GM19452 (cell line): ENCODE results near the gene NOX5.

Experiments
- ATAC-seq: cut with Tn5 transposase; IDR thresholded peaks from one replicate; pipeline ENCODE4 v1.9.1; 2021; ENCODE audit not compliant: unreplicated experiment

Gene NOX5

GRCh38 chr15:68990231-68990991, 24.1 kb upstream of the NOX5 start:
- ATAC-seq, result no peak

DNA sequence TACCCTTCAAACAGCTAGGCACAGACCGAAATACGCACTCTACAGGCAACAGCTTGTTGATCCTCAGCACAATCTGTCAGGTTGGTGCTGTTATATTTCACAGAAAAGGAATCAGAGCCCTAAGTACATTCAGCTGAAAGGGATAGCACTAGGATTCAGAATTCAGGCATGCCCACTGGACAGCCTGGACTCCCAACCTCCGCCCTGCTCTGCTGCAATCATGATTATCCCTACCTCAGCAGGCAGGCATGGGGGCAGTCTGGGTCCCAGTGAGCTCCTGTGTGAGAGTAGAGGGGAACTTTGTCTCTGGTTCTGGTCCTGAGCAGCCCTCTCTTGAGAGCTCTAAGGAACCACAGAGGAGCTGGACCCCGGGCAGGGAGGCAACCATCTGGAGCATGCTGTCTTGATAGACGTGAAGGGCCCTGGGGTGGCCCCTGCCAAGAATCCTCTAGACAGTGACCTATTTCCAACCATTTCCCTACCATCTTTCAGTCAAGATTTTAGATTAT, 23.4 kb upstream of the NOX5 start:
- no peak for ATAC-seq

DNA sequence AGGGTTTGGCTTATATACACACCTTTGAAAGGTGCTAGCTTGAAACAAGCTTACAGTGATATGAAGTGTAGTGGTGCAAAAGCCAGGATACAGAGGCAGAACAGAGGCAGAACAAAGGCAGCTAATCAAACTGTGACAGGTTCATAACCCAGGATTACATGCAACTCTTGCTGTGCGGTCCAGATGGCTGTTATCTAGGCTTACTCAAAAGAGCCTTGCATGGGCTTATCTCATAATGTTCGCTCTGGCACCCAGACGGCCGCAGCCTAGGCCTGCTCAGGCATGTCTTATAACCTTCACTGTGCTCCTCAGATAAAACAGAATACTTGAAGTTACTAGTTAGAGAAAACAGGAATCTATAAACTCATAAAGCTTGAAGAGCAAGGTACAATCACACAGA, 22.8 kb upstream of the NOX5 start:
- ATAC-seq, result no peak

DNA sequence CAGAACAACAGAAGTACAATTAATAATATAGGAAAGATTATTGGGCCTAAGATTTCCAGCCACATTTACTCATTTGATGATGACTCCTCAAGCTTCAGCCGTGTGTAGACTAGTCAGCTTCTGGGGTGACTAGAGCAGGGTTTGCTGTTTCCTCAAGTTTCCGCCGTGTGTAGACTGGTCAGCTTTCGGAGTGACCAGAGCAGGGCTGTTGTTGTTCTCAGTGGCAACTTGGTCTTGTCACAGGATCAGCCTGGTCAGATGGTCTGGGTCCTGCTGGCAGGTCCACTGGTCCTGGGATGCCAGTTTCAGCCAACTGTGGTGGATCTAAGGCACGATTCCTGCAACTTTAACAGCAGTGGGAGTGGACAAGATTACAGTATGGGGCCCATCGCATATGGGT, 21.8 kb upstream of the NOX5 start:
- ATAC-seq, result no peak

- no peak for ATAC-seq
These were observed 21.2 kb upstream of the NOX5 start for GRCh38 chr15:68993276-68993675.

- no peak for ATAC-seq
These were observed 20.3 kb upstream of the NOX5 start for GRCh38 chr15:68994149-68994548.

DNA sequence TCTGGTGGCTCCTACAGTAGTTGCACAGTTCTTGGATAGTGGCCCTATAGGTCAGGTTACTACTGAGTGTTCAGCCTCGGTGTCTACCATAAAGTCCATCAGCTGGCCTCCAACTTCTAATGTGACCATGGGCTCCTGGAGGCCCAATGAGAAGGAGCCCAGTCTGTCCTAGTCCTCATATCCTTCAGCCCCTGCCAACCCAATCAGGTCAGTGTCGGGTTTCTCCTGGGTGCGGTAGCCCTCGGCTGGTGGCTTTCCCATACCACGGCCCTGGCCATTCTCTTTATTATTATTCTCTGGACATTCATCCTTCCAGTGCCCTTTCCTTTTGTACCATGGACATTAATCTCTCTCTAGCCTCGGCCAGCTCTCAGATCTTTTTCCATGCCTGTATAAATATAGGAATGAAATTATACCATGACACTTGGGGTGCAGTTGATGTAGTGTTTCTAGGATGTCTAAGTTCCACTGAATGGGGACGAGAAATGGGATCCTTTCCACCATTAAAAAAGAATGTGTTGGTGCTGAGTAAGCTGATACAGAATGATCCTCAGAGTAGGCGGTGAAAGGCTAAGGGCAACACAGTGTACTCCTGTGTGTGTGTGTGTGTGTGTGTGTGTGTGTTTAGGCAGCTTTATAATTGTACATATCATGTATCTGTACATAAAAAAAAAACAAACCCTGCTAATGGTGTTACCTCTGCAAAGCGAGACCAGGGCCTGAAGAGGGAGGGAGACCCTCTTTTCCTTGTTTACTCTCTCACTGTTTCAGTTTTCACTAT, 19.3 kb upstream of the NOX5 start:
- no peak for ATAC-seq

- ATAC-seq, result no peak
These were observed 17.4 kb upstream of the NOX5 start for GRCh38 chr15:68997050-68997449.

DNA sequence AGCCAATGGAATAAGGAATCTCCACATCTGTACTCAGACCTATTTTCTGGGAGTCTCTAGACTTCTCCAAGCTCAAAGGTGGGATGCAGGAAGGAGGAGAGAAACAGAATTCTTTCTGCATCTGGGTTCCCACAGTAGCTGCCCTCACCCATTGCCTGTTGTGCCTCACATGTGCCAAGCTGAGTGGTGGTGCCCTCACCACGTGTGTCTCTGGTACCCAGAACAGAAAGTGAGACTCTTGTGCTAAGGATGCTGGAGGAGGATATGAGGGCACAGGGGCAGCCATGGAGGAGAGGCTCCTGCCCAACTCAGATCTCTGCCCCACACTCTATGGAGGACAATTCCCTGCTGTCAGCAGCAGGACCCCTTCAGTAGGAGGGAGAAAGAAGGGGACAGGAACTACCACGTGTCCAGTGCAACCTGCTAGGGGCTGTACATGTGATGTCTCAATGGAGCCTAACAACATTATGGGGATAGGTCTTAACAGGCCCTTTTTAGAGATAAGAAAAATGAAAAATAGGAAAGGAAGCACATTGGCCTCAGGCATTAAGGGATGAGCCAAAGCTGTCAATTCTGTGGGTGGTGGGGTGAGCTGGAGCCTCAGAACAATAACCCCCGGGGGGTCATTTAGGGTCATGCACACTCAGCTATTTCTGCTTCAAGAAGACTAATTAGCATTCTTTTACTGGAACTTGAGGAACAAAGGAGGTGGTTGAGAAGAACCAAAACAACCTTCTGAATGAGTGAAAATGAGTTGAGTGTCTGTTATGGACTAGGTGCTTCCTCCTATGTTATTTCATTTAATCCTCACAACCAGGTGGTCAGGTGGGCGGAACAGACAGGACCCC, 16.3 kb upstream of the NOX5 start:
- no peak for ATAC-seq

DNA sequence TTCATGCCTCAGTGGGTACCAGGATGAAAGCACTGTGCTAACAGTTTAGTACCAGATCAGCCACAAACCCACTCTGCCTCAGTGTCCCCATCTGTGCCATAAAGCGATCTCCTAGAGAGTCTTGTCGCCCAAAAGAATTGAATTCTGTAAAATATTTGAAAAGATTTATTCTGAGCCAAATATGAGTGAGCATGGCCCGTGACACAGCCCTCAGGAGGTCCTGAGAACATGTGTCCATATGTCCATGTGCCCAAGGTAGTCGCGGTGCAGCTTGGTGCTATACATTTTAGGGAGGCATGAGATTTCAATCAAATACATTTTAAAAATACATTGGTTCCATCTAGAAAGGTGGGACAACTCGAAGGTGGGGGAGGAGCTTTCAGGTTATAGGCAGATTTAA, 15.4 kb upstream of the NOX5 start:
- no peak for ATAC-seq

DNA sequence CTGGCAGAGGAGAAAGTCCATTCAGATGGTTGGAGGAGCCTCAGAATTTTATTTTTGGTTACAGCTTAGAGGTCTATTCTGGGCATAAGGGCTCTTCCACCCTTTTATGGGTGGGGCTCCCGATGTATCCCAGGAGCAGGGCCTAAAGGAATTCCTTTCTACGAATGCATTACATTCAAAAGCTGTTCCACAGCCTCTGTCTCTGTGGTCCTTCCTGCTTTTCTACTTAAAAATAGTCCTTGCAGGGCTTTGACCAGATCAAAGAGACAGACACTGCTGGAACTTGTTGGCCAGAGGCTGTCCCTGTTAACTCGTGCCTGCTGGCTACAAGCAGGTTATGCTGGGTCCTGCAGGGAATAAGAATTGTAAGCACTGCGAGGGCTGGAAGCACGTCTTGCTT, 14.4 kb upstream of the NOX5 start:
- no peak for ATAC-seq

DNA sequence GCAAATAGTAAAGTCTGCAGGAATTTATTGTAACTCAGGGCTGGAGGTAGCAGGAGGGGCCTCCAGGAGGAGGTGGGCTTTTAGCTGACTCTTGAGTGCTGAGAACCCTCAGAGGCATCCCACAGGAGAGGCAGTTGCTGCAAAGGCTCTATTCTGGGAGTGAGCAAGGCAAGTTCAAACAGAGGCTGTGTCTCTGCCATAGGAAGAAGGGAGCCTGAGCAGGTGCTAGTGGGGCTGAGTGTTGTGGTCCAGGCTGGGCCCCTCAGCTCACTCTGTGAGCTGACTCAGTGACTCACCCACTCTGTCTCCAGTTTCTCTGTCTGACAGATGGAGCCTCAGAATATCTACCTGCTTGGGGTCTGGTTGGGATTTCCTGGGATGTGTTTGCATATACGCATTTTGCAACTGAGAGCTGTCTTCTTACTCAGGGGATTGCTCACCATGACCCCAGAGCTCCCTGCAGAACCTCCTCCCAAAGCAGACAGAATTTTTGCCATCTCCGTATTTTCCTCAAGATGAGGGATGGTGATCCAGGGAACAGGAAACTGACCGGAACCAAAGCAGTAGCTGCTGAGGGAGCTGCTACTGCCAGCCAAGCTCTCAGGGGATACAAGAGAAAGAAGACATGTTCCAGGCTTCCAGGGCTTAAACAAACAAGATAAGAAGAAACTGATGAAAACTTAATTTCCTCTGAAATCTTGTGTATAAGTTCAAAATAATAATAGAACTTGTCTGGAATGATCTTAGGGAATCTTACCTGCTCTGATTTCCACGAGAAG, 13.6 kb upstream of the NOX5 start:
- ATAC-seq, result no peak

GRCh38 chr15:69002783-69003182, 11.7 kb upstream of the NOX5 start:
- no peak for ATAC-seq

- no peak for ATAC-seq
These were observed 10.5 kb upstream of the NOX5 start for GRCh38 chr15:69004011-69004410.

- ATAC-seq, result no peak
These were observed 6.4 kb upstream of the NOX5 start for GRCh38 chr15:69008056-69008455.

GRCh38 chr15:69009341-69009740, 5.2 kb upstream of the NOX5 start:
- ATAC-seq, result no peak

- no peak for ATAC-seq
These were observed 2.9 kb upstream of the NOX5 start for GRCh38 chr15:69011641-69012040.

DNA sequence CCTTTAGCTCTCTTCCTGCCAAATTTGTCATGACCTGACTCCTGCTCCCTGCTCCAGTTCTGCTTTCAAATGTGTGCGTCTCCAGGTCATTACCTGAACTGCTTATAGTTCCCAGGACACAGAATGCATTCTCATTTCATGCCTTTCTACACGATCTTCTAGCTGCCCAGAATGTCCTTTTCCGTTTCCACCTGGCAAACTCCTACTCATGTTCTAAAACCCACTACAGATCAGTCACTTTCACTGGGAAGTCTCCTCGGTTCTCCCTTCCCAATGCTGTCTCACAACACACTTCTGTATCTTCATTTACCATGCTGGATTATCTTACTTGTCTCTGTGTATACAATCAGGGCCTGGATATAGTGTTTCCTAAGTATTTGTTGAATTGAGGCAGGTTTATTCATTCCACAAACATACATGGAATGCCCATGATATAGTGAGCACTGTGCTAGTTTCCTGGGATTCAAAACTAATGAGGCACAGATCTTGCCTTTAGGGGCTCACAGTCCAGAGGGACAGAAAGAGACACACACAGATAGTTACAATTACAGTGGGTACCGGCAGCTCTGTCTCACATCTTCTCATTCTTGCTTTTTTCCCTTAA, 1.6 kb upstream of the NOX5 start:
- no peak for ATAC-seq

- no peak for ATAC-seq
These were observed 629 bp upstream of the NOX5 start for GRCh38 chr15:69013726-69014406.

DNA sequence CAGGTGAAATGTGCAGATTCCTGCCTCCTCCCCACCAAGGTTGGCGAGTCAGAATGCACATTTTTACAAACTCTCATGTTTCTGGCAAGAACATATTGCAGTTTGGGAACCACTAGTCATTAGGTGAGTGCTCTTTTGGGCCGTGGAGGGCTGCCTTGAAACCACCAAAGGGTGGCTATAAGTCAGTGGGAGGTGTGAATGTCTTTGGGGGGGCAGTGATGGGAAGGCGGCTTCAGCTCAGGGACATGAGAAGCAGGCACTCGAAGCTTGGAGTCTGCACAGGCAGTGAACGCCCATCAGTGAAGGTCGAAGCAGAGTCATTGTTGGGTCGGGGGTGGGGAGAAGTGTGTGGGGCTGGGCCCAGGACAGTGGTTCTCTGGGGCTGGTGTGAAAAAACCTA, 1.1 kb downstream of the NOX5 start:
- no peak for ATAC-seq
